LNCAP (cell line): ENCODE measurements around the gene AGXT2.

Source experiments
- CTCF ChIP-seq: fragments of 450-650 bp; IDR thresholded peaks from 2 replicates; pipeline ENCODE4 v1.5.1; 2017; ENCODE audit warnings: mild to moderate bottlenecking

The AGXT2 gene

GRCh38 chr5:35047785-35048404 lies at the start of gene AGXT2:
Gene AGXT2, minus strand, starts transcription at chr5:35047949. Its CDS starts 57 bp downstream, at chr5:35047892.
- no peak for TF ChIP-seq CTCF

DNA sequence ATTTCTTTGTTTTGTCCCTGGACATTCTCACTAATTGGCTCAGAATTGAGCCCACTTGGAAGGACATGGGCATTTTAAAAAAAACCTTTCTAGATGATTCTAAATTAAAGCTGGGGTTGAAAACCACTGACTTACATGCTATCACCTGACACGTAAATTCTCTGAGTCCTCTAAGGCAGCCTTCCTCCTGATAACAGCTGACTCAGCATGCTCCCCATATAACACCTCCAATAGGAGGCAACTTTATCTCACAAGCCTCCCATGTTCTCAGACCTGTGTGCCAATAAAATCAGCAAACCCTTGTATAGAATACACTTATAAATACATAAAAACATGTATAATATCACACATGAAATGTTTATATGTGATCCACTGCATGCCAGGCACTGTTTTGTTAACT lies 49.2 kb upstream of the AGXT2 start:
- TF ChIP-seq CTCF, result no peak

GRCh38 chr5:35096216-35096615 lies 48.5 kb upstream of the AGXT2 start:
- TF ChIP-seq CTCF, result no peak

GRCh38 chr5:35095366-35095765 lies 47.6 kb upstream of the AGXT2 start:
- TF ChIP-seq CTCF, result no peak

GRCh38 chr5:35094948-35095347 lies 47.2 kb upstream of the AGXT2 start:
- TF ChIP-seq CTCF, result no peak

GRCh38 chr5:35092703-35093102 lies 45.0 kb upstream of the AGXT2 start:
- no peak for TF ChIP-seq CTCF

DNA sequence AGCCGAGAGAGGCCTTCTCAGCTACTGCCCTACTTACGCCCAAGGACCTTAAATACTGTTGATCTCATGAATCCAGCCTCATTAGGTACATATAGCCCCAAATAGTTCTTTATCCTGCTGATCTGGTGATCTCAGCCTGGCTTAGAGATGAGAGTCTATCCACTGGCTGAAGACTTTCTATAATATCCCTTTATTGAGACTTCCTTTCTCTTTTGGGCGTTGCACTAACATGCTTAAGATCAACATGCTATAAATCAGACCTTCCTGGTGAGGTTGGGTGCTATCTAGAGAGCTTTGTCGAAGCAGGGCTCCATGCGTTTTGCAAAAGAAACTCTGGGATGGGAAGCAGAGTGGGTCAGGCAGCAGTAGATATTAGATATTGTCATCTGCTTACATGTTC lies 44.0 kb upstream of the AGXT2 start:
- no peak for TF ChIP-seq CTCF
